Endothelial cell of umbilical vein (primary cell): ENCODE results near the gene GTF2IRD1.

Experiments
- EZH2 ChIP-seq: IDR thresholded peaks from 2 replicates; pipeline ENCODE4 v1.6.1; 2012; ENCODE audit warnings: borderline replicate concordance, low read depth, mild to moderate bottlenecking, moderate library complexity, low read length, inconsistent platforms; ENCODE audit not compliant: severe bottlenecking
- FOS ChIP-seq: IDR thresholded peaks from 2 replicates; pipeline ENCODE4 v1.6.1; 2011; ENCODE audit warnings: mild to moderate bottlenecking, low read length, moderate library complexity, borderline replicate concordance; ENCODE audit not compliant: insufficient read depth
- GATA2 ChIP-seq: IDR thresholded peaks from 2 replicates; pipeline ENCODE4 v1.7.0; 2011; ENCODE audit warnings: low read depth, mild to moderate bottlenecking, moderate library complexity, mixed read lengths, low read length; ENCODE audit not compliant: insufficient read length, insufficient read depth
- POLR2A ChIP-seq: IDR thresholded peaks from 2 replicates; pipeline ENCODE4 v1.6.1; 2012; ENCODE audit warnings: low read depth, mild to moderate bottlenecking, control low read depth, low read length
- POLR2AphosphoS5 ChIP-seq: IDR thresholded peaks from 2 replicates; pipeline ENCODE4 v1.6.1; 2012; ENCODE audit warnings: low read depth, mild to moderate bottlenecking, control low read depth, low read length, moderate library complexity; ENCODE audit not compliant: insufficient read depth
- TF ChIP-seq, protein P1 (sequence below), 2 donors: IDR thresholded peaks; 1 replicate in 1 of 2; 2 replicates in 1 of 2; pipeline ENCODE4 v1.5.1; 2011; ENCODE audit warnings: low read length in 2 of 2, mild to moderate bottlenecking in 2 of 2, moderate library complexity in 2 of 2, control low read depth in 1 of 2, inconsistent platforms in 1 of 2, low read depth in 1 of 2; ENCODE audit not compliant: insufficient read depth in 1 of 2; ENCODE audit errors: extremely low read depth in 1 of 2

DNA sequence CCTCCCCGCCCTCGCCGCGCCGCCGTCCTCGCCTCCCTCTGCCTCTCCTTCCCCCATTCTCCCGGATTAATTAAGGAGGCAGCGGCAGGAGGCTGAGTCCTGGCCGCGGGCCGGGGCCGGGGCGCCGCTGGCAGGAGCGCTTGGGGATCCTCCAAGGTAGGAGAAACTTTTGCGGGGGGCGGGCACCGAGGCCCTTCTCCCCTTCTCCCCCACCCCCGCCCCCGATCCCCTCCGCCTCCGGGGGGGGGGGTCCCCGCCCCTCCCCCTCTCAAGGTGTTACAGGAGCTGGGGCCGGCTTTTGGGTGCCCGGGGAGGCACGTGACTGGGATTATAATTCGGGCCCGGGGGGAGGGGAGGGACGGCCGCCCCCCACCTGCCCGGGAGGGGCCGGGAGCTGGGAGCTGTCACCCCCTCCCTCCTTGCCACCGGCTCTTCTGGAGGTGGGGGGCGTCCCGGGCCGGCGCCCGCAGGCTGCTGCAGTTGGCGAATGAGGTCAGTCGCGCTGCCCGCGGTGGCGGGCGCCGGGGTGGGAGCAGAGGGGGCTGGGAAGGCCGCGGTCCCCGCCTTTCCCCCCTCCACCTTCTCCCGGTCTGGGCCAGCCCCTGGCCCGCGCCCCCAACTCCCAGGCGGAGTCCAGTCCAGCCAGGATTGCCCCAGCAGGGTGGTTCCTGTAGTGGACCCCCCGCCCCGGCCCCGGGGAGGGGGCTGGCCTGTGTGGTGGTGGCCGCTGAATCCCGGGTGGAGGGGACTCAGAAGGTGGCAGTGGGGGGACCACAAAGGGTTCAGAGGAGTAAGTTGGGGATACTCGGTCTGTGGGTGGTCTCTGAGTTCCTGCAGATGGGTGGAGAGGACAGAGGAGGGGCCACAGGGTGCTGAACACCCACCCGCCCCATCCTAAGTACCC, 567 bp downstream of the GTF2IRD1 start:
- TF ChIP-seq, protein P1, sequence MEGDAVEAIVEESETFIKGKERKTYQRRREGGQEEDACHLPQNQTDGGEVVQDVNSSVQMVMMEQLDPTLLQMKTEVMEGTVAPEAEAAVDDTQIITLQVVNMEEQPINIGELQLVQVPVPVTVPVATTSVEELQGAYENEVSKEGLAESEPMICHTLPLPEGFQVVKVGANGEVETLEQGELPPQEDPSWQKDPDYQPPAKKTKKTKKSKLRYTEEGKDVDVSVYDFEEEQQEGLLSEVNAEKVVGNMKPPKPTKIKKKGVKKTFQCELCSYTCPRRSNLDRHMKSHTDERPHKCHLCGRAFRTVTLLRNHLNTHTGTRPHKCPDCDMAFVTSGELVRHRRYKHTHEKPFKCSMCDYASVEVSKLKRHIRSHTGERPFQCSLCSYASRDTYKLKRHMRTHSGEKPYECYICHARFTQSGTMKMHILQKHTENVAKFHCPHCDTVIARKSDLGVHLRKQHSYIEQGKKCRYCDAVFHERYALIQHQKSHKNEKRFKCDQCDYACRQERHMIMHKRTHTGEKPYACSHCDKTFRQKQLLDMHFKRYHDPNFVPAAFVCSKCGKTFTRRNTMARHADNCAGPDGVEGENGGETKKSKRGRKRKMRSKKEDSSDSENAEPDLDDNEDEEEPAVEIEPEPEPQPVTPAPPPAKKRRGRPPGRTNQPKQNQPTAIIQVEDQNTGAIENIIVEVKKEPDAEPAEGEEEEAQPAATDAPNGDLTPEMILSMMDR (IDR thresholded peaks at IDR 0.05; ENCODE audit: extremely low read depth in 1 of 2, insufficient read depth in 1 of 2, low read depth in 1 of 2, low read length in 2 of 2), result no peak
- TF ChIP-seq EZH2 (no peak), POLR2A (no peak), POLR2AphosphoS5 (no peak), FOS (no peak), GATA2 (no peak)
